ENCODE results near the gene NR2E3.
"Not testable (repeated sequence)": the region's sequence is repeated elsewhere in the genome, so short reads cannot be mapped to it uniquely, and the experiment has no call there.

NR2E3 gene

GRCh38 chr15:71820127-71820526, 9.8 kb downstream of the NR2E3 start:
- no peak for DNase-seq

- no peak for DNase-seq
These were observed 11.3 kb downstream of the NR2E3 start for GRCh38 chr15:71821547-71822129.

GRCh38 chr15:71822890-71823630, 12.7 kb downstream of the NR2E3 start:
- DNase-seq: no peak

- no peak for DNase-seq
These were observed 13.4 kb downstream of the NR2E3 start for GRCh38 chr15:71823801-71824200.

GRCh38 chr15:71825021-71825730, 14.8 kb downstream of the NR2E3 start:
- DNase-seq: no peak

- DNase-seq: no peak
These were observed 15.8 kb downstream of the NR2E3 start for GRCh38 chr15:71826196-71826595.

GRCh38 chr15:71830981-71831380, 20.6 kb downstream of the NR2E3 start:
- no peak for DNase-seq

GRCh38 chr15:71841563-71841962, 31.2 kb downstream of the NR2E3 start:
- DNase-seq: no peak

GRCh38 chr15:71844916-71845315, 34.6 kb downstream of the NR2E3 start:
- DNase-seq: no peak

- peak; percentile 17 for DNase-seq
These were observed 43.2 kb downstream of the NR2E3 start for GRCh38 chr15:71853543-71853942.

- DNase-seq: not testable (repeated sequence)
These were observed 47.9 kb downstream of the NR2E3 start for GRCh38 chr15:71858232-71858631.
